WTC11 (cell line): ENCODE measurements around the gene SUZ12. TPM values are rescaled to one million over a fixed set of nuclear protein-coding genes. Genes with fewer than 3 reads are reported as not detected.

Experiments
- ATAC-seq: fragments of 200-7000 bp; cut with Tn5 transposase; 2 replicates; pipeline ENCODE4 v1.10.0; 2021; ENCODE audit warnings: mild to moderate bottlenecking, moderate library complexity
- CTCF ChIA-PET: fragments of 300-600 bp; sonication (Branson Sonifier 250); formaldehyde crosslinking; loops from one replicate; lab custom pipeline; 2021; ENCODE audit warnings: antibody characterized with exemption; lab: Charles Lee
- POLR2A ChIA-PET: fragments of 350-600 bp; sonication (Branson Sonifier 250); formaldehyde crosslinking; loops from one replicate; lab custom pipeline; 2021; ENCODE audit warnings: antibody characterized with exemption; lab: Charles Lee
- DNase-seq: peaks from one replicate; pipeline ENCODE4 v3.0.0; 2021; ENCODE audit warnings: low spot score
- H3K27ac Mint-ChIP-seq: 2 replicates; pipeline ENCODE4 v1.8.0; 2021; ENCODE audit warnings: mixed read lengths
- H3K27me3 Mint-ChIP-seq: 2 replicates; pipeline ENCODE4 v1.8.0; 2021; ENCODE audit warnings: low read depth, mild to moderate bottlenecking, moderate library complexity, mixed read lengths
- H3K36me3 Mint-ChIP-seq: 2 replicates; pipeline ENCODE4 v1.8.0; 2021; ENCODE audit warnings: mixed read lengths
- H3K4me1 Mint-ChIP-seq: 2 replicates; pipeline ENCODE4 v1.8.0; 2022; ENCODE audit warnings: mixed read lengths
- H3K4me3 Mint-ChIP-seq: 2 replicates; pipeline ENCODE4 v1.8.0; 2021; ENCODE audit warnings: mild to moderate bottlenecking, moderate library complexity, mixed read lengths
- H3K9me3 Mint-ChIP-seq: 2 replicates; pipeline ENCODE4 v1.8.0; 2021; ENCODE audit warnings: mixed read lengths
- FOXJ3 ChIP-seq: sonication (generic); formaldehyde crosslinking; IDR thresholded peaks from 2 replicates; pipeline ENCODE4 v1.9.0; 2021; ENCODE audit warnings: missing genetic modification reagents, mild to moderate bottlenecking, borderline replicate concordance
- FOXK1 ChIP-seq: sonication (generic); formaldehyde crosslinking; IDR thresholded peaks from 2 replicates; pipeline ENCODE4 v1.8.0; 2022; ENCODE audit warnings: mild to moderate bottlenecking, moderate library complexity, missing genetic modification reagents
- FOXP1 ChIP-seq: sonication (generic); formaldehyde crosslinking; IDR thresholded peaks from 2 replicates; pipeline ENCODE4 v1.8.0; 2022; ENCODE audit warnings: missing genetic modification reagents, mild to moderate bottlenecking, moderate library complexity, borderline replicate concordance
- GRHL2 ChIP-seq: fragments of 250-450 bp; sonication (Bioruptor Pico); IDR thresholded peaks from 2 replicates; pipeline ENCODE4 v1.8.0; 2022; ENCODE audit warnings: mild to moderate bottlenecking, moderate library complexity; ENCODE audit not compliant: insufficient replicate concordance, severe bottlenecking
- NFYB ChIP-seq: sonication (generic); formaldehyde crosslinking; conservative IDR thresholded peaks from 2 replicates; pipeline ENCODE4 v1.8.0; 2022; ENCODE audit warnings: low read depth, missing genetic modification reagents
- SP1 ChIP-seq: sonication (generic); formaldehyde crosslinking; conservative IDR thresholded peaks from 2 replicates; pipeline ENCODE4 v1.8.1; 2022; ENCODE audit warnings: missing genetic modification reagents
- TEAD1 ChIP-seq: sonication (generic); formaldehyde crosslinking; IDR thresholded peaks from 2 replicates; pipeline ENCODE4 v1.8.0; 2022; ENCODE audit warnings: mild to moderate bottlenecking, missing genetic modification reagents
- TP53 ChIP-seq: sonication (generic); formaldehyde crosslinking; IDR thresholded peaks from 2 replicates; pipeline ENCODE4 v1.8.1; 2023; ENCODE audit warnings: mild to moderate bottlenecking, missing genetic modification reagents
- ZNF121 ChIP-seq: sonication (generic); formaldehyde crosslinking; IDR thresholded peaks from 2 replicates; pipeline ENCODE4 v1.8.0; 2023; ENCODE audit warnings: missing genetic modification reagents
- ZNF138 ChIP-seq: sonication (generic); formaldehyde crosslinking; conservative IDR thresholded peaks from 2 replicates; pipeline ENCODE4 v1.8.1; 2022; ENCODE audit warnings: mild to moderate bottlenecking, moderate library complexity, missing genetic modification reagents
- ZNF263 ChIP-seq: sonication (generic); formaldehyde crosslinking; IDR thresholded peaks from 2 replicates; pipeline ENCODE4 v1.8.1; 2022; ENCODE audit warnings: low read depth, mild to moderate bottlenecking, moderate library complexity, missing genetic modification reagents
- total RNA-seq: library from RNA; stranded (reverse); gene quantifications from 3 replicates; pipeline ENCODE4 v1.2.3, GENCODE V29; 2021
- TF ChIP-seq, protein P1 (sequence below): sonication (generic); formaldehyde crosslinking; IDR thresholded peaks from 2 replicates; pipeline ENCODE4 v1.8.1; 2022; ENCODE audit warnings: mild to moderate bottlenecking, moderate library complexity, missing genetic modification reagents
- TF ChIP-seq, protein P2 (sequence below): sonication (generic); formaldehyde crosslinking; IDR thresholded peaks from 2 replicates; pipeline ENCODE4 v1.8.0; 2023; ENCODE audit warnings: mild to moderate bottlenecking, missing genetic modification reagents
- TF ChIP-seq, protein P3 (sequence below): sonication (generic); formaldehyde crosslinking; IDR thresholded peaks from 2 replicates; pipeline ENCODE4 v1.8.0; 2022; ENCODE audit warnings: missing genetic modification reagents
- TF ChIP-seq, protein P4 (sequence below): fragments of 250-450 bp; sonication (Bioruptor Pico); IDR thresholded peaks from 2 replicates; pipeline ENCODE4 v1.9.0; 2021; ENCODE audit warnings: mild to moderate bottlenecking

SUZ12 gene
- total RNA-seq, 1 experiment from 2014 or later: 28.4 TPM

DNA sequence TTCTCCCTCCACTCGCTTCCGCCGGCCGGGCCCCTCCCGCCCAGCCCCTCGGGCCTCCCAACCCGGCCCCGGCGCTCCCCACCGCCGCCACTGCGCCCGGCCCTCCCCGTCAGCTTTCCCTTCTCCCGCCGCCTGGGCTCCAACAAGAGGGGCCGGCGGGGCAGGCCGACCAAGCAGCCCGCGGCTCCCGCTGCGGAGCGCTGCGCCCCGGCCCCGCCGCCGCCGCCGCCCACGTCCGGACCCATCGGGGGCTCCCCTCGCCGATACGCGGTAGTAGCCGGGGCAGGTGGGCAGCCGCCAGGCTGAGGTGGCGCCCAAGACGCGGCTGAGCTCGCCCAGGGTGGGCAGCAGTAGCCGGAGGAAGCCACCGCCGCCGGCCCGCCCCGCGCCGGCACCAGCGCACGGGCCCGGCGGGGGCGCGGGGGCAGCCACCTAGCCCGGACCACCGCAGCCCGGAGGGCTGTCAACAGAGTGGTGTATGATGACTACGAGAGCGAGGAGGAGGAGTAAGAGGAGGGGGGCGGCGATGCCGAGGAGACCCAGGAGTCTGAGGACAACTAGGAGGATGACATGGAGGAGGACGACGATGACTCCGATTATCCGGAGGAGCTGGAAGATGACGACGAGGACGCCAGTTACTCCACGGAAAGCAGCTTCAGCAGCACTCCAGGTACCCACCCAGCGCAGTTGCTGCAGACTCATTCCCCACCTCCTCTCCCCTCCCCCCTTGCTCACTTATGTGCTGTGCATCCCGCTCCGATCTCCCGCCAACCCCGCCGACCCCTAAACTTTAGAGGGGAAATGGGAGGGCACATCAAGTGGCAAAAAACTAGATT, 70.9 kb downstream of the SUZ12 start:
- peaks cover 19% of the 10 kb centered on the region for H3K27me3 Mint-ChIP-seq
- H3K36me3 Mint-ChIP-seq: no peaks in the 10 kb centered on the region; the same call in 1 of the 2 replicates
- CTCF ChIA-PET: interaction anchor here (0.7 to 3.8 kb wide), 25 partner anchors 9 to 252 kb away, joined by 3 to 76 read pairs (median 5); partner anchors contain the start of genes COPRS, RHOT1, SUZ12 and UTP6
- ATAC-seq: peak; percentile 56
- POLR2A ChIA-PET: interaction anchor here (0.5 kb wide), 1 partner anchor 52 kb away, joined by 6 read pairs; no protein-coding TSS in a partner anchor
- H3K4me3 Mint-ChIP-seq: peak overlapping the region; percentile 79
- H3K9me3 Mint-ChIP-seq: no peaks in the 10 kb centered on the region
- TF ChIP-seq TP53 (no peak), ZNF263 (CRISPR knock-in tag) (peak; percentile 44; the same call in 1 of the 2 replicates), GRHL2 (CRISPR knock-in tag) (no peak), TEAD1 (CRISPR knock-in tag) (no peak), ZNF138 (CRISPR knock-in tag) (no peak), ZNF121 (CRISPR knock-in tag) (no peak), SP1 (CRISPR knock-in tag) (0 out of 2 replicates have a peak, but pooled peaks have one; percentile 3), FOXJ3 (CRISPR knock-in tag) (no peak), FOXK1 (CRISPR knock-in tag) (0 out of 2 replicates have a peak, but pooled peaks have one; percentile 3), NFYB (CRISPR knock-in tag) (no peak), FOXP1 (CRISPR knock-in tag) (peak; percentile 82; the same call in 1 of the 2 replicates)
- TF ChIP-seq, protein P1, sequence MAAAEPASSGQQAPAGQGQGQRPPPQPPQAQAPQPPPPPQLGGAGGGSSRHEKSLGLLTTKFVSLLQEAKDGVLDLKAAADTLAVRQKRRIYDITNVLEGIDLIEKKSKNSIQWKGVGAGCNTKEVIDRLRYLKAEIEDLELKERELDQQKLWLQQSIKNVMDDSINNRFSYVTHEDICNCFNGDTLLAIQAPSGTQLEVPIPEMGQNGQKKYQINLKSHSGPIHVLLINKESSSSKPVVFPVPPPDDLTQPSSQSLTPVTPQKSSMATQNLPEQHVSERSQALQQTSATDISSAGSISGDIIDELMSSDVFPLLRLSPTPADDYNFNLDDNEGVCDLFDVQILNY (CRISPR knock-in tag): no peak
- TF ChIP-seq, protein P2, sequence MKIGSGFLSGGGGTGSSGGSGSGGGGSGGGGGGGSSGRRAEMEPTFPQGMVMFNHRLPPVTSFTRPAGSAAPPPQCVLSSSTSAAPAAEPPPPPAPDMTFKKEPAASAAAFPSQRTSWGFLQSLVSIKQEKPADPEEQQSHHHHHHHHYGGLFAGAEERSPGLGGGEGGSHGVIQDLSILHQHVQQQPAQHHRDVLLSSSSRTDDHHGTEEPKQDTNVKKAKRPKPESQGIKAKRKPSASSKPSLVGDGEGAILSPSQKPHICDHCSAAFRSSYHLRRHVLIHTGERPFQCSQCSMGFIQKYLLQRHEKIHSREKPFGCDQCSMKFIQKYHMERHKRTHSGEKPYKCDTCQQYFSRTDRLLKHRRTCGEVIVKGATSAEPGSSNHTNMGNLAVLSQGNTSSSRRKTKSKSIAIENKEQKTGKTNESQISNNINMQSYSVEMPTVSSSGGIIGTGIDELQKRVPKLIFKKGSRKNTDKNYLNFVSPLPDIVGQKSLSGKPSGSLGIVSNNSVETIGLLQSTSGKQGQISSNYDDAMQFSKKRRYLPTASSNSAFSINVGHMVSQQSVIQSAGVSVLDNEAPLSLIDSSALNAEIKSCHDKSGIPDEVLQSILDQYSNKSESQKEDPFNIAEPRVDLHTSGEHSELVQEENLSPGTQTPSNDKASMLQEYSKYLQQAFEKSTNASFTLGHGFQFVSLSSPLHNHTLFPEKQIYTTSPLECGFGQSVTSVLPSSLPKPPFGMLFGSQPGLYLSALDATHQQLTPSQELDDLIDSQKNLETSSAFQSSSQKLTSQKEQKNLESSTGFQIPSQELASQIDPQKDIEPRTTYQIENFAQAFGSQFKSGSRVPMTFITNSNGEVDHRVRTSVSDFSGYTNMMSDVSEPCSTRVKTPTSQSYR: 0 out of 2 replicates have a peak, but pooled peaks have one; percentile 58
- TF ChIP-seq, protein P3, sequence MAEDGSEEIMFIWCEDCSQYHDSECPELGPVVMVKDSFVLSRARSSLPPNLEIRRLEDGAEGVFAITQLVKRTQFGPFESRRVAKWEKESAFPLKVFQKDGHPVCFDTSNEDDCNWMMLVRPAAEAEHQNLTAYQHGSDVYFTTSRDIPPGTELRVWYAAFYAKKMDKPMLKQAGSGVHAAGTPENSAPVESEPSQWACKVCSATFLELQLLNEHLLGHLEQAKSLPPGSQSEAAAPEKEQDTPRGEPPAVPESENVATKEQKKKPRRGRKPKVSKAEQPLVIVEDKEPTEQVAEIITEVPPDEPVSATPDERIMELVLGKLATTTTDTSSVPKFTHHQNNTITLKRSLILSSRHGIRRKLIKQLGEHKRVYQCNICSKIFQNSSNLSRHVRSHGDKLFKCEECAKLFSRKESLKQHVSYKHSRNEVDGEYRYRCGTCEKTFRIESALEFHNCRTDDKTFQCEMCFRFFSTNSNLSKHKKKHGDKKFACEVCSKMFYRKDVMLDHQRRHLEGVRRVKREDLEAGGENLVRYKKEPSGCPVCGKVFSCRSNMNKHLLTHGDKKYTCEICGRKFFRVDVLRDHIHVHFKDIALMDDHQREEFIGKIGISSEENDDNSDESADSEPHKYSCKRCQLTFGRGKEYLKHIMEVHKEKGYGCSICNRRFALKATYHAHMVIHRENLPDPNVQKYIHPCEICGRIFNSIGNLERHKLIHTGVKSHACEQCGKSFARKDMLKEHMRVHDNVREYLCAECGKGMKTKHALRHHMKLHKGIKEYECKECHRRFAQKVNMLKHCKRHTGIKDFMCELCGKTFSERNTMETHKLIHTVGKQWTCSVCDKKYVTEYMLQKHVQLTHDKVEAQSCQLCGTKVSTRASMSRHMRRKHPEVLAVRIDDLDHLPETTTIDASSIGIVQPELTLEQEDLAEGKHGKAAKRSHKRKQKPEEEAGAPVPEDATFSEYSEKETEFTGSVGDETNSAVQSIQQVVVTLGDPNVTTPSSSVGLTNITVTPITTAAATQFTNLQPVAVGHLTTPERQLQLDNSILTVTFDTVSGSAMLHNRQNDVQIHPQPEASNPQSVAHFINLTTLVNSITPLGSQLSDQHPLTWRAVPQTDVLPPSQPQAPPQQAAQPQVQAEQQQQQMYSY (CRISPR knock-in tag): no peak
- TF ChIP-seq, protein P4, sequence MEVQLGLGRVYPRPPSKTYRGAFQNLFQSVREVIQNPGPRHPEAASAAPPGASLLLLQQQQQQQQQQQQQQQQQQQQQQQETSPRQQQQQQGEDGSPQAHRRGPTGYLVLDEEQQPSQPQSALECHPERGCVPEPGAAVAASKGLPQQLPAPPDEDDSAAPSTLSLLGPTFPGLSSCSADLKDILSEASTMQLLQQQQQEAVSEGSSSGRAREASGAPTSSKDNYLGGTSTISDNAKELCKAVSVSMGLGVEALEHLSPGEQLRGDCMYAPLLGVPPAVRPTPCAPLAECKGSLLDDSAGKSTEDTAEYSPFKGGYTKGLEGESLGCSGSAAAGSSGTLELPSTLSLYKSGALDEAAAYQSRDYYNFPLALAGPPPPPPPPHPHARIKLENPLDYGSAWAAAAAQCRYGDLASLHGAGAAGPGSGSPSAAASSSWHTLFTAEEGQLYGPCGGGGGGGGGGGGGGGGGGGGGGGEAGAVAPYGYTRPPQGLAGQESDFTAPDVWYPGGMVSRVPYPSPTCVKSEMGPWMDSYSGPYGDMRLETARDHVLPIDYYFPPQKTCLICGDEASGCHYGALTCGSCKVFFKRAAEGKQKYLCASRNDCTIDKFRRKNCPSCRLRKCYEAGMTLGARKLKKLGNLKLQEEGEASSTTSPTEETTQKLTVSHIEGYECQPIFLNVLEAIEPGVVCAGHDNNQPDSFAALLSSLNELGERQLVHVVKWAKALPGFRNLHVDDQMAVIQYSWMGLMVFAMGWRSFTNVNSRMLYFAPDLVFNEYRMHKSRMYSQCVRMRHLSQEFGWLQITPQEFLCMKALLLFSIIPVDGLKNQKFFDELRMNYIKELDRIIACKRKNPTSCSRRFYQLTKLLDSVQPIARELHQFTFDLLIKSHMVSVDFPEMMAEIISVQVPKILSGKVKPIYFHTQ: no peak
- TF ChIP-seq, all 79 proteins: peak for 5
- DNase-seq: peak; percentile 28
- Mint-ChIP-seq H3K4me1 (peaks cover 23% of the 10 kb centered on the region), H3K27ac (peak overlapping the region; percentile 6; the same call in 1 of the 2 replicates)
